K562 (cell line): ENCODE results near the gene TCAP. TPM values are rescaled to one million over a fixed set of nuclear protein-coding genes. Genes with fewer than 3 reads are reported as not detected.

Experiments
- ARID2 ChIP-seq: fragments of 450-650 bp; IDR thresholded peaks from 2 replicates; pipeline ENCODE4 v1.6.1; 2017; ENCODE audit warnings: antibody characterized with exemption, mild to moderate bottlenecking
- BCLAF1 ChIP-seq, 2 experiments: fragments of 450-650 bp in 1 of 2; IDR thresholded peaks; 2 replicates each; pipeline ENCODE4 v1.6.1; 2011 to 2017; ENCODE audit warnings: low read depth in 2 of 2, antibody characterized with exemption in 1 of 2, borderline replicate concordance in 1 of 2, low read length in 1 of 2, mild to moderate bottlenecking in 1 of 2, mixed read lengths in 1 of 2; ENCODE audit not compliant: control insufficient read depth in 1 of 2
- COPS2 ChIP-seq: fragments of 450-650 bp; conservative IDR thresholded peaks from 2 replicates; pipeline ENCODE4 v1.6.1; 2016; ENCODE audit warnings: mild to moderate bottlenecking, moderate library complexity
- GATA2 ChIP-seq: sonication (generic); formaldehyde crosslinking; IDR thresholded peaks from 2 replicates; pipeline ENCODE4 v1.4.0; 2020; ENCODE audit warnings: mild to moderate bottlenecking, missing genetic modification reagents
- GTF2F1 ChIP-seq: IDR thresholded peaks from 2 replicates; pipeline ENCODE4 v1.6.1; 2011; ENCODE audit warnings: low read depth, low read length, improper control_type of control experiment
- HDGF ChIP-seq: fragments of 450-650 bp; IDR thresholded peaks from 2 replicates; pipeline ENCODE4 v1.6.1; 2016
- HNRNPH1 ChIP-seq: fragments of 200-400 bp; formaldehyde crosslinking; optimal IDR thresholded peaks from 2 replicates; pipeline ENCODE3; 2017; ENCODE audit warnings: low read depth, mild to moderate bottlenecking, low read length, moderate library complexity
- MECOM ChIP-seq: fragments of 250-450 bp; sonication (Bioruptor Pico); IDR thresholded peaks from 2 replicates; pipeline ENCODE4 v1.8.0; 2022; ENCODE audit warnings: inconsistent platforms
- NBN ChIP-seq: fragments of 450-650 bp; IDR thresholded peaks from 2 replicates; pipeline ENCODE4 v1.6.1; 2016; ENCODE audit warnings: low read depth, mild to moderate bottlenecking
- NCOR1 ChIP-seq: fragments of 450-650 bp; IDR thresholded peaks from 2 replicates; pipeline ENCODE4 v1.6.1; 2016; ENCODE audit warnings: mild to moderate bottlenecking, moderate library complexity
- NUFIP1 ChIP-seq: fragments of 450-650 bp; IDR thresholded peaks from 2 replicates; pipeline ENCODE4 v1.6.1; 2018; ENCODE audit not compliant: partially characterized antibody
- POLR3A ChIP-seq: IDR thresholded peaks from 2 replicates; pipeline ENCODE4 v1.6.1; 2011; ENCODE audit warnings: borderline replicate concordance, mild to moderate bottlenecking, moderate library complexity; ENCODE audit not compliant: insufficient read length, insufficient read depth; ENCODE audit errors: extremely low read depth
- RBM17 ChIP-seq: fragments of 200-400 bp; formaldehyde crosslinking; IDR thresholded peaks from 2 replicates; pipeline ENCODE4 v1.6.1; 2017; ENCODE audit warnings: low read depth, mild to moderate bottlenecking, low read length, borderline replicate concordance
- RBM22 ChIP-seq: fragments of 200-400 bp; formaldehyde crosslinking; IDR thresholded peaks from 2 replicates; pipeline ENCODE4 v1.6.1; 2018; ENCODE audit warnings: low read length, low read depth; ENCODE audit not compliant: poor library complexity, severe bottlenecking
- SFPQ ChIP-seq: fragments of 200-400 bp; formaldehyde crosslinking; IDR thresholded peaks from 2 replicates; pipeline ENCODE4 v1.6.1; 2017; ENCODE audit warnings: mild to moderate bottlenecking, low read depth, low read length, moderate library complexity
- SNRNP70 ChIP-seq: fragments of 200-400 bp; formaldehyde crosslinking; optimal IDR thresholded peaks from 2 replicates; pipeline ENCODE3; 2017; ENCODE audit warnings: low read depth, low read length
- SREBF2 ChIP-seq: sonication (generic); formaldehyde crosslinking; IDR thresholded peaks from 2 replicates; pipeline ENCODE4 v1.4.0; 2020; ENCODE audit warnings: mild to moderate bottlenecking, missing genetic modification reagents
- SRSF7 ChIP-seq: fragments of 200-400 bp; formaldehyde crosslinking; optimal IDR thresholded peaks from 2 replicates; pipeline ENCODE3; 2017; ENCODE audit warnings: mild to moderate bottlenecking, low read depth, low read length
- TAF1 ChIP-seq: IDR thresholded peaks from 2 replicates; pipeline ENCODE4 v1.6.1; 2011; ENCODE audit warnings: mild to moderate bottlenecking, low read length, moderate library complexity; ENCODE audit not compliant: insufficient read depth, control insufficient read depth, severe bottlenecking; ENCODE audit errors: extremely low read depth
- ZBTB9 ChIP-seq: fragments of 450-650 bp; formaldehyde crosslinking; IDR thresholded peaks from 2 replicates; pipeline ENCODE4 v1.4.0; 2020; ENCODE audit warnings: mild to moderate bottlenecking, moderate library complexity
- ZNF121 ChIP-seq: sonication (generic); formaldehyde crosslinking; conservative IDR thresholded peaks from 2 replicates; pipeline ENCODE4 v1.8.0; 2022; ENCODE audit warnings: missing genetic modification reagents
- polyA plus RNA-seq, 8 experiments: library from polyadenylated mRNA; depleted of rRNA in 4 of 8; stranded (reverse) in 5 of 8; unstranded in 3 of 8; fragments of >200 nt; fragmentation: Nextera tagmentation in 2 of 8; fragmentation: Illumina TruSeq in 1 of 8; extraction: Ambion mirVana in 2 of 8; extraction: Trizol in 1 of 8; gene quantifications; 2 replicates each; pipeline versions ENCODE4 v1.2.1 to v1.2.3, GENCODE V29; 2011 to 2014; ENCODE audit warnings: inconsistent platforms in 1 of 8, missing spikeins in 1 of 8
- total RNA-seq, 7 experiments: library from RNA; depleted of rRNA in 6 of 7; stranded (reverse); fragments of >200 nt in 6 of 7; fragmentation: Illumina TruSeq in 2 of 7; extraction: Trizol in 2 of 7; gene quantifications; 2 replicates each; pipeline versions ENCODE4 v1.2.1 to v1.2.3, GENCODE V29; 2011 to 2021; ENCODE audit warnings: low replicate concordance in 1 of 7

TCAP gene
- total and polyA plus RNA-seq, 9 of the 15 experiments (the other 6 are each of a cell fraction or from before 2014, with no cell fraction given): 0.33 to 1.4 (median 0.82) TPM; not detected in 2

- no peak for TF ChIP-seq NCOR1
- no peak for TF ChIP-seq SREBF2 (CRISPR knock-in tag)
- TF ChIP-seq ZBTB9 (CRISPR knock-in tag): peak; percentile 73
- TF ChIP-seq GATA2 (CRISPR knock-in tag): no peak
- peak; percentile 39; the same call in 1 of the 2 replicates for TF ChIP-seq NBN
- no peak for TF ChIP-seq POLR3A
- TF ChIP-seq SRSF7: no peak
- TF ChIP-seq TAF1: peak; percentile 20
- peak; percentile 38; the same call in 1 of the 2 replicates for TF ChIP-seq GTF2F1
- TF ChIP-seq ARID2: peak; percentile 64
- no peak; the same call in 1 of the 2 replicates for TF ChIP-seq MECOM
- TF ChIP-seq RBM22: no peak
- no peak for TF ChIP-seq SFPQ
- no peak for TF ChIP-seq RBM17
- TF ChIP-seq HDGF: no peak
- TF ChIP-seq COPS2: no peak
- no peak for TF ChIP-seq ZNF121
- no peak for TF ChIP-seq BCLAF1 (IDR thresholded peaks at IDR 0.05; ENCODE audit: borderline replicate concordance in 1 of 2, control insufficient read depth in 1 of 2, low read depth in 2 of 2, low read length in 1 of 2)
- no peak for TF ChIP-seq SNRNP70
- no peak for TF ChIP-seq NUFIP1
- TF ChIP-seq HNRNPH1: no peak
Observed at GRCh38 chr17:39667945-39668924, 3.1 kb downstream of the TCAP start, which contains the start of gene PNMT (continued).
